H1 (cell line): ENCODE data around the gene ZNF726.
"Not testable (repeated sequence)": the region's sequence is repeated elsewhere in the genome, so short reads cannot be mapped to it uniquely, and the experiment has no call there.

Source experiments
- CREB1 ChIP-seq: IDR thresholded peaks from 2 replicates; pipeline ENCODE4 v1.6.1; 2012; ENCODE audit warnings: inconsistent platforms
- EP300 ChIP-seq, 2 experiments: IDR thresholded peaks; 1 replicate in 1 of 2; 2 replicates in 1 of 2; pipeline ENCODE4 v1.6.1; 2011 to 2012; ENCODE audit warnings: low read depth in 2 of 2, low read length in 2 of 2, mild to moderate bottlenecking in 2 of 2, borderline replicate concordance in 1 of 2, inconsistent platforms in 1 of 2, moderate library complexity in 1 of 2

DNA sequence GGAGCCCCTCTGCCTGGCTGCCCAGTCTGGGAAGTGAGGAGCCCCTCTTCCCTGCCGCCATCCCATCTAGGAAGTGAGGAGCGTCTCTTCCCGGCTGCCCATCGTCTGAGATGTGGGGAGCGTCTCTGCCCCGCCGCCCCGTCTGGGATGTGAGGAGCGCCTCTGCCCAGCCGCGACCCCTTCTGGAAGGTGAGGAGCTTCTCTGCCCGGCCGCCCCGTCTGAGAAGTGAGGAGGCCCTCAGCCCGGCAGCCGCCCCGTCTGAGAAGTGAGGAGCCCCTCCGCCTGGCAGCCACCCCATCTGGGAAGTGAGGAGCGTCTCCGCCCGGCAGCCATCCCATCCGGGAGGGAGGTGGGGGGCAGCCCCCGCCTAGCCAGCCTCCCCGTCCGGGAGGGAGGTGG lies 49.2 kb downstream of the ZNF726 start:
- not testable (repeated sequence) for TF ChIP-seq CREB1; EP300 (IDR thresholded peaks at IDR 0.05; ENCODE audit: borderline replicate concordance in 1 of 2, low read depth in 2 of 2, low read length in 2 of 2)
